ENCODE data around the gene STN1.

DNA sequence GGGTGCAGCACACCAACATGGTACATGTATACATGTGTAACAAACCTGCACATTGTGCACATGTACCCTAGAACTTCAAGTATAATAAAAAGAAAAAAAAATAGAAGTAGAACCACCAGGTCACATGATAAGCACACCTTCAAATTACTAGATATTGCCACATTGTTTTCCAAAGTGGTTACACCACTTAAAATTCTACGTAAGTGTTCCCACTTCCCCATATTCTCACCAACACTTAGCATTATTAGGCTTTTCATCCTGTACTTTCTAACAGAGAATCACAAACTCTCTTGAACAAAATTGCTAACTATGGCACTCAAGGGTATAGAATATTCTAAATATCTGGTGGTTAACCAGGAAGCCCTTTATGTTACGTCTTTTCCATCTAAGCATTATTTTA is 85.2 kb downstream of the STN1 start:
- TF ChIP-seq EZH2 (IDR thresholded peaks at IDR 0.05; ENCODE audit: borderline replicate concordance, low read depth, low read length, poor library complexity, severe bottlenecking) (no peak), CTCF (conservative IDR thresholded peaks at IDR 0.05; ENCODE audit: low read depth, low read length) (no peak)

Data from A673 (cell line).